Raji (cell line): ENCODE results near the gene SART1.

ENCODE experiments used
- POLR2A ChIP-seq: IDR thresholded peaks from 2 replicates; pipeline ENCODE4 v1.6.1; 2011; ENCODE audit warnings: low read depth, low read length, control low read depth; ENCODE audit not compliant: insufficient read depth

Gene SART1

DNA sequence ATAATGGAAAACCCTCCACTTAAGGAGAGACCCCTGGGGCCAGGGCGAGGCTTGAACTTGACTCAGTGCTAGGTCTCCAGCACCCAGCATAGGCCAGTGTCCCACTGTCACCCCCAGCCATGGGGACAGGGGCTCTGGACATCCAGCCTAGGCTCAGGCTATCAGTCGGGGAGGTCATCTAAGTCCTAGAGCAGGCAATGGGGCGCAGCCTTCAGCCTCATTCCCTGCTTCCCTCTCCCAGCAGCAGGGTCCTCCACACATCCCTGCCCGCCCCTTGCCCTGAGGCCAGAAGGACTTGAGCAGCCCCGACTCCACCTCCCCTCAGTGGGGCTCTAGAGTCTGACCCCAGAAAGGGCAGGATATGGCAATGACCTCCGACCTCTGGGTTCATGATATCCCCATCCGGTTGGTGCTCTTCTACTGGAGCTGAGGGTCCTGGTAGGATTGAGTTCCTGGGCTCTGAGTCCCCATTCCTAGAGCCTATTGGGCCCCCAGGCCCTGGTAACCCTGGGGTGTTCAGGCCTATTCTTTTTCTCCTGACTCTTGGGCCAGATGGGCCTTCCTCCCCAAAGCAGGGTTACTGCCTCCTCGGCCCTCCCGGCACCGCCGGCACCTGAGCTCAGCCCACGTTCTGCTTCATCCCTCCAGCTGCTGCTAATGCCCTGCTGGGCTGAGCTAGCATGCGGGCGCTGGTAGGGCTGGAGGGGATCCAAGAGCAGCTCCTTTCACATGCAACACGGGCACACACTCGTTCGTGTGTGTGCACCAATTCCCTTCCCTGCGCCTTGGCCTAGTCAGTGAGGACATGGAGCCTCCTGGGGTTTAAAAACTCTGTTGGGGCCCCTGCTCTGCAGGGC, 54.6 kb downstream of the SART1 start:
- no peak for TF ChIP-seq POLR2A

DNA sequence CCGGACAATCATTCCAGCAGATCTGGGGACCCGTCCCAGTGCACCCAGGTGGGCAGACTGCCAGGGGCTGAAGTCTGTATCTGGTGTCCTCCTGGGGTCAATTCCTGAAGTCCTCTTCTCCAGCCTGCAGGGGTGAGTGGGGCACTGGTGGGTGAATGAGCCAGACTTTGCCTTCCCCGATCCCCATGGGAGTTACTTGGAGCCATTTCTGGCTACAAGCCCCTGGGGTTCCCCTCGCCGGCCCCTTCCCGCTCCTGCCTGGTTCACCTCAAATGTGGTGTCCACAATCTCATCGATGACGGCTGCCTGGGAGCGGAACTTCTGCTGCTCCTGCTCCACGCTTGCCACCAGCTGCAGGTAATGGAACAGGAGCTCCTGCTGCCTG, 55.3 kb downstream of the SART1 start:
- TF ChIP-seq POLR2A: no peak

DNA sequence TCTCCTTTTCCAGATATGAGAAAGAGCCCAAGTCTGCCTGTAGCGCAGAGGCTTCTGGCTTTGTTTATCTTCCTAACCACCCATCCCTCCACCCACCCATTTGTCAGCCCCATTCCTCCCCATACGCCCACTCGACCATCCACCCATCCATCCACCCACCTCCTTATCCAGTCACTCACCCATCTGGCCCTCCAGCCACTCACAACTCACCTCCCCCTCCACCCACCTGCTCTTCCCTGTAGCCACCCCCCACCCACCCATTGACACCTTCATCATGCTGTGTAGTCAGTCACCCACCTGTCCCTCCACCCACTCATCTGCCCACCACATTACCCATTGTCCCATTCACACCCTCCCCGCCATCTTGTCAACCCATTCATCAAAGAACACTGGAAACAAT, 55.8 kb downstream of the SART1 start:
- no peak for TF ChIP-seq POLR2A

DNA sequence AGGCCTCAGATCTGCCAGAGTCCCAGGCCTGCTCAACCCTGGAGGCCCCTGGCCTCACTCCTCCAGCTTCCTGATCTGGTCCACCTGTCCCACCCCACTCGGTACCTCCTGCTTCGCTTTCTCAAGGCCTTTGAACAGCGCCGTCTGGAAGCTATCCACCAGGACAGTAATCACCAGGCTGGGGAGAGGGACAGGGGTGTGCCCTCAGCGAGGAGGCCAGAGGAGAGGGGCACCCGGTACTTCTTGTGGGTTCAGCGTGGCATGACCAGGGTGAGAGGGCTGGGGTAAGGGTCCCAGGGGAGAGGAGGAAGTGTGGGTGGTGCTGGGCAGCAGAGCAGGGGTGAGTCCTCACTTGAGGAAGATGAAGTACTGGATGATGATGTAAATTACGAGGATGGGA, 58.7 kb downstream of the SART1 start:
- no peak for TF ChIP-seq POLR2A

DNA sequence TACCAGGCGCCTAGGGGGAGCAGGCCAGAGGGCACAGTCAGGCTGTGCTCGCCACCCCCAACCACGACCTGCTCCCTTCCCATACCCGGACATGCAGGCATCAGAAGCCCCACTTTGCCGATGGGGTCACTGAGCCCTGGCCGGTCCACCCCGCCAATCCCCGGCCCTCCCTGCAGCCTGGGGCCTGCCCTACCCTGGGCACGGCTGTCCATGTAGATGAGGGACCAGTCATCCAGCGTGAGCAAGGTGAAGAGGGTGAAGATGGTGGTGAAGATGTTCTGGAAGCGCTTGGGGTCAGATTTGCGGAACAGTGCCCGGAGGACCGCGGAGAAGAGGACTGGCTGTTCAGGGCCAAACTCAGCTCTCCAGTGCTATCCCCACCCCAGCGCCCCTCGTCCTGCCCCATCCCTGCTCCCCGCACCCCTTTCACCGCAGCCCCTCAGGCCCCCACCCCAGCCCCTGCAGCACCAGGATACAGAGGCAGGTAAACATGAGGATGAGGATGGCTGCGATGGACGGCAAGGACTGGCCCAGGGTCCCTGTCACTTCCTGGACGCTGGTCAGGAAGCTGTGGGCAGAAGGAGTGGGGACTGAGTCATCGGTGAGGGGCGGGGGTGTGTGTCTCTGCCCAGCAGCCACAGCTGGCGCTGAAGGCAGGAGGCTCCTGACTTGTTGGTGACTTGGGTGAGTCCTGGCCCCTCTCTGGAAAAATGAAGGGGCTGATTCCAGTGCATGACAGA, 59.3 kb downstream of the SART1 start:
- no peak for TF ChIP-seq POLR2A

DNA sequence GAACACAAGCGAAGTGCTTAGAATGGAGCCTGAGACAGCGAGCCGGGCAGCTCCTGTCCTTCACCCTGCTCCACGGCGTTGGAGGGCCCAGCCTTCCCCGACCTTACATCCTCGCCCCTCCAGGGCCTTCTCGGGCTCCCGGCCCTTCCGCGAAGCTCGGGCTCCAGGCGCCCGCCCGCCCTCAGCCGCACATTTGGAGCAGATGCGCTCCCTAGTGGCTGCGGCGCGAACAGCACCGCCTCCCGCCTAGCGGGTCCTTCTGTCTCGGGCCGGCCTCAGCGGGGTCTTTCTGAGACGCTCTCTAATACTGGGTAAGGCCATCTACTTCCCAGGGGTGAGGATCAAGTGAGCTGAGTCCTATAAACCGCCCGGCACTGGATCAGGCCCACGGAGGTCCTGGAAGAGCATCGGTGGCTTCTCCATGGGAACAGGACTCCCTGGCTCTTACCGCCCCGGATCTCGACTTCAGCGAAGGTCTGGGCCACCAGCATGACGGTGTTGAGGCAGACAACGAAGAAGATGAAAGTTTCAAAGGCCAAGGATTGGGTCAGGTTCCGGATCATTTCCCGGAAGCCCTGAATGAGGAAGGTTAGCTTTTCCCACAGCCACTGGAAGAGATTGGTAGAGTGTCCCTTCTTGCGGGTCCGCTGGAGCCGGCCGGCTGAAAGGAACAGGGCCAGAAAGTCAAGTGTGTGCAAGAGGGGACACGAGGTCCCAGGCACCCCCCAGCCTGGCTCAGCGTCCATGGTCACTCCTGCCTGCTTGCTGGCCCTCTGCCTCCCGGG, 61.1 kb downstream of the SART1 start:
- TF ChIP-seq POLR2A: no peak

DNA sequence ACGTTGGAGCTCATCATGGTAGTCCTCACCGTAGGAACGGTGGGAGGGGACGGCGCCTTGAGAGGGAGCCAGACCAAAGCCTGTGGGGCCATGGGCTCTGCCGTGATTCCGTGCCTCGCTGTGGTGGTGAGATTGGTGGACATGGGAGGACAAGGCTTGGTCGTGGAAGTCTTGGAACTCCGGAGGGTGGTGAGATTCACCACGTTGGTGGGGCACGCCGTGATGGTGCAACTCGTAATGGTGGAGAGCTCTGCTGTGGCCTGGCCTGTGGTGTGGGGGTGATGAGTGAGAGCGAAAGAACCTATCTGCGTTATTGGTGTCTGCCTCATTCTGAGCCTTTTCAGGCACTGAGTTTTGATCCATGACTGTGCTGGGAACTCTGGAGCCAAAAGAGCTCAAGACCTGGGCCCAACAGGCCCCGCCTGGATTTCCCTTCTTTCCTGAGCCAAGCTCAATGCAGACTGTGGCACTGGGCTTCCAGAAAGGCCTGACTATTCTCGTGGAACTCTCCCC, 64.5 kb downstream of the SART1 start, which contains the start of gene CATSPER1:
Gene CATSPER1 (minus strand): TSS at position 463 of the 513 bp plus-strand sequence. CDS start 100 bp downstream, at position 363.
- no peak for TF ChIP-seq POLR2A
